ENCODE data around the gene PGLYRP2. TPM values are rescaled to one million over a fixed set of nuclear protein-coding genes. Genes with fewer than 3 reads are reported as not detected.
A peak's percentile ranks its signal among the peaks of the same experiment; 100 is the strongest.

Gene PGLYRP2
- total and polyA plus RNA-seq, 4 experiments from 2014 or later: 0.19 to 0.91 (median 0.42) TPM

DNA sequence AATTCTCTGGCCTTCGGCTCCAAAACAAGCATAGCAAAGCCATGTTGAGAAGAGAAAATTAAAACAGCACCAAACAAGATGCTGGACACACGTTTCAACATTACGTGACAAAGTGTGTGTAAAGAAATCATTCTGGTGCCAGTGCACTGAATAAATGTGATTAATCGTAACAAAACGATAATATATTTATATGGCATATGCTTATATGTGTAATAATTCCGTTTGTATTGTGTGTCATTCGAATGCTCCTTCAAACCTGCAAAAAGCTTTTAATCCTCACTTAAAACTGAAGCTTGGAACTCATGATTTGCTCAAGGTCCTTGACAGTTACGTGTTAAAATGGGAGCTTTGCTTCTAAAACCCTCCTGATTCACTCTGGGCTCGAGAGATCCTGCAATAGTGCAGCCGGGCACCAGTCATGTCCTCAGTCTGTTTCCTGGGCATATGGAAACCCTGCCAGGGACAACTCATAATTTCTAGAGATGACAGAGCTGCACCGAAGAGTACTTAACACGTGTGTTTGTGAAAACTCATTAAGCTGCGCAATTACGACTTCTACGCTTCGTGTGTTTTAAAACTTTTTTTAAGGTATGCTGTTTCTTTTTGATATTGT, 59.8 kb downstream of the PGLYRP2 start:
- Histone ChIP-seq H3K36me3 (ENCODE audit: insufficient read depth, low read length) (peaks cover 19% of the 10 kb centered on the region), H3K4me1 (ENCODE audit: insufficient read depth, low read length) (peaks cover 39% of the 10 kb centered on the region), H3K27ac (ENCODE audit: low read depth, low read length) (no peak overlapping the region), H3K9me3 (ENCODE audit: control insufficient read depth in 1 of 2, low read length in 2 of 2) (no peaks in the 10 kb centered on the region), H3K4me3 (ENCODE audit: low read length in 2 of 2) (no peak overlapping the region), H3K27me3 (ENCODE audit: insufficient read depth, low read length) (no peaks in the 10 kb centered on the region)
- no peak for DNase-seq
- Mint-ChIP-seq H3K9me3 (no peaks in the 10 kb centered on the region), H3K4me1 (peaks cover 31 to 55% (median 36%) of the 10 kb centered on the region in 4 donors), H3K27ac (peak overlapping the region in 5 of 7 donors; percentile 75 to 100 (median 95)), H3K36me3 (peaks cover 27 to 34% of the 10 kb centered on the region in 2 donors), H3K27me3 (no peaks in the 10 kb centered on the region), H3K4me3 (peak overlapping the region in 7 of 8 donors; percentile 31 to 100 (median 100))
- CTCF ChIA-PET (ENCODE audit: partially characterized antibody): interaction anchor here (0.7 to 9.0 kb wide), 31 partner anchors 10 to 327 kb away, joined by 3 to 319 read pairs (median 7); partner anchors contain the start of genes AKAP8, RASAL3 and WIZ
- intact Hi-C loops (cut with micrococcal nuclease): loop anchor here (1.0 to 2.0 kb wide), 10 partner anchors 13 to 327 kb away; partner anchors contain the start of gene AKAP8
- POLR2A ChIA-PET (ENCODE audit: partially characterized antibody): interaction anchor here (0.7 to 7.0 kb wide), 39 partner anchors 9 to 1624 kb away, joined by 3 to 168 read pairs (median 6); partner anchors contain the start of genes AKAP8, BRD4, RASAL3 and TMEM38A

Small RNAs within 50 kb of the gene (microRNA-seq; reads per million reads assigned to microRNA genes)
- not detected for gene MIR1470 (ENCODE audit: borderline microRNAs expressed, borderline number of aligned reads, borderline replicate concordance)

Other genes with a start within 250 kb of the PGLYRP2 start
- gene EPHX3, start 247.1 kb downstream of the PGLYRP2 start, total RNA-seq: under 1 TPM in 1 of 2 experiments, not detected in 1; 0.29 TPM
- gene EPHX3, start 247.1 kb downstream of the PGLYRP2 start, polyA plus RNA-seq: not detected
- gene BRD4, start 147.0 kb downstream of the PGLYRP2 start, total RNA-seq: 100 to 1,000 TPM; 149 to 152 TPM
- gene BRD4, start 147.0 kb downstream of the PGLYRP2 start, polyA plus RNA-seq: 10 to 100 TPM in 1 of 2 donors, 1 to 10 TPM in 1; 4.2 to 48.2 TPM
- gene AKAP8, start 99.7 kb downstream of the PGLYRP2 start, total RNA-seq: 10 to 100 TPM; 69.9 to 71.5 TPM
- gene AKAP8, start 99.7 kb downstream of the PGLYRP2 start, polyA plus RNA-seq: 10 to 100 TPM; 10.8 to 23.6 TPM
- gene AKAP8L, start 60.5 kb downstream of the PGLYRP2 start, total RNA-seq: 100 to 1,000 TPM; 177 to 182 TPM
- 10 to 100 TPM; 31.4 to 61.4 TPM for gene AKAP8L, start 60.5 kb downstream of the PGLYRP2 start, polyA plus RNA-seq
- gene WIZ, start 29.5 kb downstream of the PGLYRP2 start, total RNA-seq: 10 to 100 TPM; 28.7 to 30.0 TPM
- 1 to 10 TPM in 1 of 2 donors, under 1 TPM in 1; 0.03 to 2.5 TPM for gene WIZ, start 29.5 kb downstream of the PGLYRP2 start, polyA plus RNA-seq
- gene RASAL3, start 15.0 kb downstream of the PGLYRP2 start, total RNA-seq: 100 to 1,000 TPM; 229 to 238 TPM
- 100 to 1,000 TPM in 1 of 2 donors, 10 to 100 TPM in 1; 37.4 to 106 TPM for gene RASAL3, start 15.0 kb downstream of the PGLYRP2 start, polyA plus RNA-seq
- under 1 TPM; 0.44 to 0.61 TPM for gene CYP4F22, start 29.0 kb upstream of the PGLYRP2 start, total RNA-seq
- gene CYP4F22, start 29.0 kb upstream of the PGLYRP2 start, polyA plus RNA-seq: 1 to 10 TPM; 1.1 to 1.7 TPM
- gene CYP4F8, start 135.7 kb upstream of the PGLYRP2 start, total RNA-seq: not detected
- gene CYP4F8, start 135.7 kb upstream of the PGLYRP2 start, polyA plus RNA-seq: not detected
- gene CYP4F3, start 161.4 kb upstream of the PGLYRP2 start, total RNA-seq: not detected
- not detected for gene CYP4F3, start 161.4 kb upstream of the PGLYRP2 start, polyA plus RNA-seq
- gene CYP4F12, start 193.6 kb upstream of the PGLYRP2 start, total RNA-seq: 1 to 10 TPM; 3.7 to 5.2 TPM
- gene CYP4F12, start 193.6 kb upstream of the PGLYRP2 start, polyA plus RNA-seq: under 1 TPM; 0.22 to 0.68 TPM
- gene OR10H2, start 248.5 kb upstream of the PGLYRP2 start, total RNA-seq: not detected
- not detected for gene OR10H2, start 248.5 kb upstream of the PGLYRP2 start, polyA plus RNA-seq

All from CD4-positive, alpha-beta memory T cell (primary cell).